Tibial nerve (tissue), 4 donors: Measurements from ENCODE around the gene HLA-DMB. TPM values are rescaled to one million over a fixed set of nuclear protein-coding genes. Genes with fewer than 3 reads are reported as not detected.

ENCODE experiments used
- small RNA-seq: library from RNA; depleted of rRNA; stranded (forward); fragments of <200 nt; gene quantifications from one replicate; pipeline ENCODE3, GENCODE V24; 2016
- total RNA-seq, 4 donors: library from RNA; depleted of rRNA; stranded (reverse); fragments of >200 nt; gene quantifications; one replicate each; pipeline ENCODE4 v1.1.0, GENCODE V29; 2016

Gene HLA-DMB
- total RNA-seq, 4 donors from 2014 or later: 15.7 to 85.0 (median 25.5) TPM

Small RNAs within 50 kb of the gene (small RNA-seq; reads per million reads assigned to genes)
- gene HLA-Z: not detected

Other genes with a start within 250 kb of the HLA-DMB start
- 1 to 10 TPM in 1 of 4 donors, under 1 TPM in 2, not detected in 1; 0.63 to 1.8 (median 0.98) TPM for gene HLA-DQA2, start 199.6 kb downstream of the HLA-DMB start, total RNA-seq
- gene HLA-DQB2, start 177.5 kb downstream of the HLA-DMB start, total RNA-seq: 1 to 10 TPM in 3 of 4 donors, not detected in 1; 1.5 to 3.5 (median 2.0) TPM
- gene HLA-DOB, start 124.0 kb downstream of the HLA-DMB start, total RNA-seq: 1 to 10 TPM in 2 of 4 donors, not detected in 2; 2.1 to 3.5 TPM
- gene TAP2, start 102.3 kb downstream of the HLA-DMB start, total RNA-seq: 10 to 100 TPM; 14.1 to 21.9 (median 19.8) TPM
- 10 to 100 TPM; 16.3 to 39.0 (median 28.4) TPM for gene PSMB8, start 97.0 kb downstream of the HLA-DMB start, total RNA-seq
- 10 to 100 TPM; 27.2 to 45.9 (median 34.4) TPM for gene TAP1, start 87.3 kb downstream of the HLA-DMB start, total RNA-seq
- 10 to 100 TPM; 18.4 to 34.3 (median 20.0) TPM for gene PSMB9, start 86.8 kb downstream of the HLA-DMB start, total RNA-seq
- 10 to 100 TPM; 28.8 to 85.2 (median 34.9) TPM for gene HLA-DMA, start 12.1 kb upstream of the HLA-DMB start, total RNA-seq
- gene BRD2, start 27.6 kb upstream of the HLA-DMB start, total RNA-seq: 100 to 1,000 TPM; 130 to 150 (median 136) TPM
- 10 to 100 TPM in 1 of 4 donors, 1 to 10 TPM in 3; 3.0 to 17.7 (median 8.4) TPM for gene HLA-DOA, start 68.6 kb upstream of the HLA-DMB start, total RNA-seq
- 100 to 1,000 TPM in 2 of 4 donors, 10 to 100 TPM in 2; 39.8 to 179 (median 109) TPM for gene HLA-DPA1, start 132.6 kb upstream of the HLA-DMB start, total RNA-seq
- 100 to 1,000 TPM in 1 of 4 donors, 10 to 100 TPM in 3; 56.5 to 121 (median 76.4) TPM for gene HLA-DPB1, start 135.0 kb upstream of the HLA-DMB start, total RNA-seq